HepG2 (cell line): Measurements from ENCODE around the gene TULP4. TPM values are rescaled to one million over a fixed set of nuclear protein-coding genes. Genes with fewer than 3 reads are reported as not detected.

Experiments used
- AGO1 ChIP-seq: fragments of 200-400 bp; formaldehyde crosslinking; IDR thresholded peaks from 2 replicates; pipeline ENCODE4 v1.6.1; 2017; ENCODE audit warnings: mild to moderate bottlenecking, low read depth, low read length, moderate library complexity; ENCODE audit not compliant: poor library complexity, severe bottlenecking
- BCL6 ChIP-seq: IDR thresholded peaks from 2 replicates; pipeline ENCODE4 v1.6.1; 2016; ENCODE audit warnings: missing genetic modification reagents, missing compliant biosample characterization
- BHLHE40 ChIP-seq: IDR thresholded peaks from 2 replicates; pipeline ENCODE4 v1.6.1; 2011; ENCODE audit warnings: low read length, improper control_type of control experiment
- CEBPG ChIP-seq: IDR thresholded peaks from 2 replicates; pipeline ENCODE4 v1.6.1; 2016
- CREB1 ChIP-seq, 2 experiments: fragments of 450-650 bp in 1 of 2; IDR thresholded peaks; 2 replicates each; pipeline ENCODE4 v1.6.1; 2016 to 2017; ENCODE audit warnings: control low read depth in 1 of 2, mild to moderate bottlenecking in 1 of 2, missing compliant biosample characterization in 1 of 2, missing genetic modification characterization in 1 of 2
- DMAP1 ChIP-seq: IDR thresholded peaks from 2 replicates; pipeline ENCODE4 v1.6.1; 2016
- ETV6 ChIP-seq: sonication (generic); formaldehyde crosslinking; conservative IDR thresholded peaks from 2 replicates; pipeline ENCODE4 v1.4.0; 2020; ENCODE audit warnings: missing genetic modification reagents
- HDAC6 ChIP-seq: fragments of 200-600 bp; sonication (generic); IDR thresholded peaks from 2 replicates; pipeline ENCODE4 v1.7.0; 2017; ENCODE audit warnings: mild to moderate bottlenecking, antibody characterized with exemption, low read length, low read depth
- KLF15 ChIP-seq: sonication (generic); formaldehyde crosslinking; IDR thresholded peaks from 2 replicates; pipeline ENCODE4 v1.8.1; 2023; ENCODE audit warnings: borderline replicate concordance, mild to moderate bottlenecking, inconsistent platforms, missing genetic modification reagents, mixed read lengths
- NFIC ChIP-seq: IDR thresholded peaks from 2 replicates; pipeline ENCODE4 v1.6.1; 2012; ENCODE audit warnings: mild to moderate bottlenecking, low read length, inconsistent platforms
- PHF20 ChIP-seq: sonication (generic); formaldehyde crosslinking; IDR thresholded peaks from 2 replicates; pipeline ENCODE4 v1.5.0; 2020; ENCODE audit warnings: mild to moderate bottlenecking, missing genetic modification reagents
- SIX4 ChIP-seq: sonication (generic); formaldehyde crosslinking; IDR thresholded peaks from 2 replicates; pipeline ENCODE4 v1.4.0; 2020; ENCODE audit warnings: missing genetic modification reagents
- SYNCRIP ChIP-seq: fragments of 200-400 bp; formaldehyde crosslinking; IDR thresholded peaks from 2 replicates; pipeline ENCODE4 v1.6.1; 2018; ENCODE audit warnings: mild to moderate bottlenecking, low read depth, low read length; ENCODE audit not compliant: insufficient read depth
- TARDBP ChIP-seq: sonication (generic); formaldehyde crosslinking; IDR thresholded peaks from 2 replicates; pipeline ENCODE4 v1.8.0; 2022; ENCODE audit warnings: mild to moderate bottlenecking, missing genetic modification reagents
- XRCC5 ChIP-seq: fragments of 200-400 bp; formaldehyde crosslinking; optimal IDR thresholded peaks from 2 replicates; pipeline ENCODE3; 2017; ENCODE audit warnings: mild to moderate bottlenecking, low read length
- ZNF260 ChIP-seq: sonication (generic); formaldehyde crosslinking; IDR thresholded peaks from 2 replicates; pipeline ENCODE4 v1.4.0; 2020; ENCODE audit warnings: missing genetic modification reagents, low read depth, mild to moderate bottlenecking, borderline replicate concordance
- ZNF619 ChIP-seq: sonication (generic); formaldehyde crosslinking; IDR thresholded peaks from 2 replicates; pipeline ENCODE4 v1.4.0; 2020; ENCODE audit warnings: mild to moderate bottlenecking, missing genetic modification reagents
- ZNF644 ChIP-seq: IDR thresholded peaks from 2 replicates; pipeline ENCODE4 v1.6.1; 2016; ENCODE audit warnings: low read depth
- ZNF713 ChIP-seq: sonication (generic); formaldehyde crosslinking; IDR thresholded peaks from 2 replicates; pipeline ENCODE4 v1.4.0; 2020; ENCODE audit warnings: mild to moderate bottlenecking, missing genetic modification reagents
- ZNF816 ChIP-seq: sonication (generic); formaldehyde crosslinking; IDR thresholded peaks from 2 replicates; pipeline ENCODE4 v1.8.0; 2022; ENCODE audit warnings: missing genetic modification reagents, mild to moderate bottlenecking, borderline replicate concordance
- polyA plus RNA-seq, 8 experiments: library from polyadenylated mRNA; depleted of rRNA in 3 of 8; stranded (reverse) in 7 of 8; unstranded in 1 of 8; fragments of >200 nt; fragmentation: Illumina TruSeq in 4 of 8; extraction: Trizol in 4 of 8; gene quantifications; 2 replicates each; pipeline versions ENCODE4 v1.2.1 to v1.2.3, GENCODE V29; 2011 to 2016; ENCODE audit warnings: low read depth in 4 of 8, missing spikeins in 1 of 8, mixed read lengths in 1 of 8; ENCODE audit not compliant: insufficient read depth in 1 of 8
- total RNA-seq, 5 experiments: library from RNA; depleted of rRNA; stranded (reverse); fragments of >200 nt; fragmentation: Illumina TruSeq; extraction: Trizol; gene quantifications; 2 replicates each; pipeline ENCODE4 v1.2.3, GENCODE V29; 2016; ENCODE audit warnings: low read depth in 1 of 5
- TF ChIP-seq, protein P1 (sequence below): sonication (generic); formaldehyde crosslinking; IDR thresholded peaks from 2 replicates; pipeline ENCODE4 v1.4.0; 2020; ENCODE audit warnings: mild to moderate bottlenecking, missing genetic modification reagents
- TF ChIP-seq, protein P2 (sequence below): sonication (generic); formaldehyde crosslinking; IDR thresholded peaks from 2 replicates; pipeline ENCODE4 v1.5.0; 2020; ENCODE audit warnings: missing genetic modification reagents, mild to moderate bottlenecking, borderline replicate concordance
- TF ChIP-seq, protein P3 (sequence below): sonication (generic); formaldehyde crosslinking; IDR thresholded peaks from 2 replicates; pipeline ENCODE4 v1.8.0; 2022; ENCODE audit warnings: missing genetic modification reagents, mild to moderate bottlenecking, borderline replicate concordance
- TF ChIP-seq, protein P4 (sequence below): fragments of 450-650 bp; IDR thresholded peaks from 2 replicates; pipeline ENCODE4 v1.6.1; 2017

The TULP4 gene
- total and polyA plus RNA-seq, 2 of the 13 experiments (the other 11 are each of a cell fraction or from before 2014, with no cell fraction given): 21.1 to 122 TPM

DNA sequence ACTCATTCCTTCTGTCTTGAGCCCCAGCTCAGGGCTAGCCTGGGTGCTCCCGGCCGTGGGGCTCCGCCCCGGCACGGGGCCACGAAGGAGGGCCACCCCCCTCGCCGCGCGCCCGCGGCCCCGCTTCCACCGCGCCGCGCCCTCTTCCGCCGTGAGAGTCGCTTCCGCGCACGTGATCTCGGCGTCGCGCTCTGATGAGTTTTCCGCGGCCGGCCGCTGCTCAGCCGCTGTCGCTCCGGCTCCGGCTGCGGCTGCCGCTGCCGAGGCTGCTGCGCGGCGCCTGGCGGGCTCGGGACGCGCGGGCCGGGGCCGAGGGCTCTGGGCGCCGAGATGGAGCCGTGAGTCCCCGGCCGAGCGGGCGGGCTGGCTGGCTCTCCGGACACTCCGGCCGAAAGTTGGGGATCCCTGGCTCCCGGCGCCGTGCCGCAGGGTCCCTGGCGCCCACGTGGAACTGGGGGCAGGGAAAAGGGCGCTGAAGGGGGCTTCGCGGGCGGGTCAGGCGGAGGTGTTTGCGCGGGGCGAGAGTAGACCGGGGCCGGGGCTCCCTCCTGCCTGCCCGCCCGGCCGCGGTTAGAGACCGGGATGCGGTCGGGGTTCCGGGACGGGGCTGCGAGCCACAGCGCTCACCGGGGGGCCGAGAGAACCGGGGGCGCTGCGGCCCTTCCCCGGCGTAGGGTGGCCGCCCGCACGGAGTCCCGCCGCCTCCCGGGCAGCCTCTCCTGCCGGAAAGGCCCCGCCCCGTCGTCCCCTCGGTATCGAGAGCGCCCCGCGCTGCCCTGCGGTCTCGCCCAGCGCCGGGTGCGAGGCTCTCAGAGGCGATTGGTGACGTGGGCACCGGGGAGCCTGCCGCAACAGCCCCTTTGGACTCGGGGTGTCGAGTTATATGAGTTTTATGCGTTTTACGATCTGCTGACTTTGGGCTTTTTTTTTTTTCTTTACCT lies 247.9 kb downstream of the TULP4 start, which contains the start of gene TMEM181 (continued):
- TF ChIP-seq ZNF619 (CRISPR knock-in tag): no peak
- TF ChIP-seq ZNF260: no peak
- TF ChIP-seq TARDBP (CRISPR knock-in tag): peak; percentile 63; the same call in 1 of the 2 replicates
- peak; percentile 44; the same call in 1 of the 2 replicates for TF ChIP-seq DMAP1 (CRISPR knock-in tag)
- no peak for TF ChIP-seq ETV6
- TF ChIP-seq, protein P1, sequence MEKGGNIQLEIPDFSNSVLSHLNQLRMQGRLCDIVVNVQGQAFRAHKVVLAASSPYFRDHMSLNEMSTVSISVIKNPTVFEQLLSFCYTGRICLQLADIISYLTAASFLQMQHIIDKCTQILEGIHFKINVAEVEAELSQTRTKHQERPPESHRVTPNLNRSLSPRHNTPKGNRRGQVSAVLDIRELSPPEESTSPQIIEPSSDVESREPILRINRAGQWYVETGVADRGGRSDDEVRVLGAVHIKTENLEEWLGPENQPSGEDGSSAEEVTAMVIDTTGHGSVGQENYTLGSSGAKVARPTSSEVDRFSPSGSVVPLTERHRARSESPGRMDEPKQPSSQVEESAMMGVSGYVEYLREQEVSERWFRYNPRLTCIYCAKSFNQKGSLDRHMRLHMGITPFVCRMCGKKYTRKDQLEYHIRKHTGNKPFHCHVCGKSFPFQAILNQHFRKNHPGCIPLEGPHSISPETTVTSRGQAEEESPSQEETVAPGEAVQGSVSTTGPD (CRISPR knock-in tag): no peak
- TF ChIP-seq XRCC5: no peak
- TF ChIP-seq, protein P2, sequence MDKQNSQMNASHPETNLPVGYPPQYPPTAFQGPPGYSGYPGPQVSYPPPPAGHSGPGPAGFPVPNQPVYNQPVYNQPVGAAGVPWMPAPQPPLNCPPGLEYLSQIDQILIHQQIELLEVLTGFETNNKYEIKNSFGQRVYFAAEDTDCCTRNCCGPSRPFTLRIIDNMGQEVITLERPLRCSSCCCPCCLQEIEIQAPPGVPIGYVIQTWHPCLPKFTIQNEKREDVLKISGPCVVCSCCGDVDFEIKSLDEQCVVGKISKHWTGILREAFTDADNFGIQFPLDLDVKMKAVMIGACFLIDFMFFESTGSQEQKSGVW (CRISPR knock-in tag): peak; percentile 29
- no peak for TF ChIP-seq ZNF644
- TF ChIP-seq ZNF713 (CRISPR knock-in tag): no peak
- TF ChIP-seq CEBPG (CRISPR knock-in tag): no peak; the same call in 1 of the 2 replicates
- TF ChIP-seq SYNCRIP: no peak
- peak; percentile 95 for TF ChIP-seq BHLHE40
- TF ChIP-seq, protein P3, sequence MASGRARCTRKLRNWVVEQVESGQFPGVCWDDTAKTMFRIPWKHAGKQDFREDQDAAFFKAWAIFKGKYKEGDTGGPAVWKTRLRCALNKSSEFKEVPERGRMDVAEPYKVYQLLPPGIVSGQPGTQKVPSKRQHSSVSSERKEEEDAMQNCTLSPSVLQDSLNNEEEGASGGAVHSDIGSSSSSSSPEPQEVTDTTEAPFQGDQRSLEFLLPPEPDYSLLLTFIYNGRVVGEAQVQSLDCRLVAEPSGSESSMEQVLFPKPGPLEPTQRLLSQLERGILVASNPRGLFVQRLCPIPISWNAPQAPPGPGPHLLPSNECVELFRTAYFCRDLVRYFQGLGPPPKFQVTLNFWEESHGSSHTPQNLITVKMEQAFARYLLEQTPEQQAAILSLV: no peak; the same call in 1 of the 2 replicates
- peak; percentile 90 for TF ChIP-seq PHF20 (CRISPR knock-in tag)
- TF ChIP-seq SIX4 (CRISPR knock-in tag): no peak
- TF ChIP-seq, protein P4, sequence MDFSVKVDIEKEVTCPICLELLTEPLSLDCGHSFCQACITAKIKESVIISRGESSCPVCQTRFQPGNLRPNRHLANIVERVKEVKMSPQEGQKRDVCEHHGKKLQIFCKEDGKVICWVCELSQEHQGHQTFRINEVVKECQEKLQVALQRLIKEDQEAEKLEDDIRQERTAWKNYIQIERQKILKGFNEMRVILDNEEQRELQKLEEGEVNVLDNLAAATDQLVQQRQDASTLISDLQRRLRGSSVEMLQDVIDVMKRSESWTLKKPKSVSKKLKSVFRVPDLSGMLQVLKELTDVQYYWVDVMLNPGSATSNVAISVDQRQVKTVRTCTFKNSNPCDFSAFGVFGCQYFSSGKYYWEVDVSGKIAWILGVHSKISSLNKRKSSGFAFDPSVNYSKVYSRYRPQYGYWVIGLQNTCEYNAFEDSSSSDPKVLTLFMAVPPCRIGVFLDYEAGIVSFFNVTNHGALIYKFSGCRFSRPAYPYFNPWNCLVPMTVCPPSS: no peak
- TF ChIP-seq AGO1: no peak
- no peak for TF ChIP-seq NFIC
- no peak for TF ChIP-seq KLF15 (CRISPR knock-in tag)
- 0 out of 2 replicates have a peak, but pooled peaks have one; percentile 57 for TF ChIP-seq ZNF816 (CRISPR knock-in tag)
- TF ChIP-seq BCL6 (CRISPR knock-in tag): peak; percentile 37; the same call in 1 of the 2 replicates
- TF ChIP-seq HDAC6: no peak
- TF ChIP-seq CREB1 (IDR thresholded peaks at IDR 0.05): peak; percentile 91
- TF ChIP-seq CREB1 (CRISPR knock-in tag; IDR thresholded peaks at IDR 0.05): peak; percentile 72; the same call in 1 of the 2 replicates
